ENCODE measurements around the gene EPS8L3. TPM values are rescaled to one million over a fixed set of nuclear protein-coding genes. Genes with fewer than 3 reads are reported as not detected.
"Not testable (repeated sequence)": the region's sequence is repeated elsewhere in the genome, so short reads cannot be mapped to it uniquely, and the experiment has no call there.

Gene EPS8L3
- total RNA-seq, 1 donor, result not detected

DNA sequence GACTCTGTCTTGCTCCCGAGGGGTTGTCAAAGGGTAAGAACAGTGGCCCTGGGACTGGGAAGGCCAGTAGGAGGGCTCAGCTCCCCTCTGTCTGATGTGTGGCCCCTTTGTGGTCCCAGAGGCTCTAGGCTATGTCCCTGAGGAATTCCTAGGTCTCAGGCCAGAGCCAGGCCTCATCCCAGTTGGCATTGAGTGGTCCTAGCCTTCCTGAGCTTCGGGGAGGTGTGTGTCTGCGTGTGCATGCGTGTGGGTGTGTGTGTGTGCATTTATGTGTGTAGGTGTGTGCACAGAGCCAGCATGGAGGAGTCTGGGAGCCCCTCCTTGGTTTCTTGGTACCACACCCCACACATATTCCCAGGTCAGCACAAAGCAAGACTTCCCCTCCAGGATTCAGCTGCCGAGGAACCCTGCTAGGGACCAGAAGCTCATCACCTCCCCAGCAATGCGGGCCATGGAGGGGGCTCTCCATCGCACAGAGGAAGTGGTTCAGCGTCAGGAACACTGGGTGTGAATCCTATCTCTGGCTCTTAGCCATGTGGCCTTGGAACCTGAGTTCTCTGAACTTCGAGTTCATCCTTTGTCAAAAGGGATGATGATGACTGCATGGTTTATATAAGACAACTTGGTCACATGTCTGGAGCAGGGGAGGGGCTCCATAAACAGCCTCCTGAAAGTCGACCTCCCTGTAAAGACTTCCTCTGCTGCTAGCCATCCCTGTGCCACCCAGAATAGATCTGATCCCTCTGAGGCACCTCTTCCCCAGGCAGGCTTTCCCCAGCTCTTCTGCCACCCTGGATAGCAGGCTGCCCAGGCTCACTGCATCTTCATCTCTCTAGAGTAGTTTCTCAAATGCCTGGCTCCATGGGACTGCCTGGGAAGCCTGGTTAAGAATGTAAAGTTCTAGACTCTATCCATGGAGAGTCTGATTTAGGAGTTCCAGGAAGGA, 8.3 kb upstream of the EPS8L3 start:
- no peak for DNase-seq (ENCODE audit: low read depth)
- no peak overlapping the region for H3K4me3 ChIP-seq (ENCODE audit: low read depth, low read length)
- TF ChIP-seq, protein P1, sequence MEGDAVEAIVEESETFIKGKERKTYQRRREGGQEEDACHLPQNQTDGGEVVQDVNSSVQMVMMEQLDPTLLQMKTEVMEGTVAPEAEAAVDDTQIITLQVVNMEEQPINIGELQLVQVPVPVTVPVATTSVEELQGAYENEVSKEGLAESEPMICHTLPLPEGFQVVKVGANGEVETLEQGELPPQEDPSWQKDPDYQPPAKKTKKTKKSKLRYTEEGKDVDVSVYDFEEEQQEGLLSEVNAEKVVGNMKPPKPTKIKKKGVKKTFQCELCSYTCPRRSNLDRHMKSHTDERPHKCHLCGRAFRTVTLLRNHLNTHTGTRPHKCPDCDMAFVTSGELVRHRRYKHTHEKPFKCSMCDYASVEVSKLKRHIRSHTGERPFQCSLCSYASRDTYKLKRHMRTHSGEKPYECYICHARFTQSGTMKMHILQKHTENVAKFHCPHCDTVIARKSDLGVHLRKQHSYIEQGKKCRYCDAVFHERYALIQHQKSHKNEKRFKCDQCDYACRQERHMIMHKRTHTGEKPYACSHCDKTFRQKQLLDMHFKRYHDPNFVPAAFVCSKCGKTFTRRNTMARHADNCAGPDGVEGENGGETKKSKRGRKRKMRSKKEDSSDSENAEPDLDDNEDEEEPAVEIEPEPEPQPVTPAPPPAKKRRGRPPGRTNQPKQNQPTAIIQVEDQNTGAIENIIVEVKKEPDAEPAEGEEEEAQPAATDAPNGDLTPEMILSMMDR (IDR thresholded peaks at IDR 0.05; ENCODE audit: insufficient read depth, low read depth, low read length), result no peak

GRCh38 chr1:109770331-109771095, 6.8 kb upstream of the EPS8L3 start:
- DNase-seq (ENCODE audit: low read depth), result no peak
- TF ChIP-seq, protein P1 (IDR thresholded peaks at IDR 0.05; ENCODE audit: insufficient read depth, low read depth, low read length), result no peak
- H3K4me3 ChIP-seq (ENCODE audit: low read depth, low read length), result no peak overlapping the region

DNA sequence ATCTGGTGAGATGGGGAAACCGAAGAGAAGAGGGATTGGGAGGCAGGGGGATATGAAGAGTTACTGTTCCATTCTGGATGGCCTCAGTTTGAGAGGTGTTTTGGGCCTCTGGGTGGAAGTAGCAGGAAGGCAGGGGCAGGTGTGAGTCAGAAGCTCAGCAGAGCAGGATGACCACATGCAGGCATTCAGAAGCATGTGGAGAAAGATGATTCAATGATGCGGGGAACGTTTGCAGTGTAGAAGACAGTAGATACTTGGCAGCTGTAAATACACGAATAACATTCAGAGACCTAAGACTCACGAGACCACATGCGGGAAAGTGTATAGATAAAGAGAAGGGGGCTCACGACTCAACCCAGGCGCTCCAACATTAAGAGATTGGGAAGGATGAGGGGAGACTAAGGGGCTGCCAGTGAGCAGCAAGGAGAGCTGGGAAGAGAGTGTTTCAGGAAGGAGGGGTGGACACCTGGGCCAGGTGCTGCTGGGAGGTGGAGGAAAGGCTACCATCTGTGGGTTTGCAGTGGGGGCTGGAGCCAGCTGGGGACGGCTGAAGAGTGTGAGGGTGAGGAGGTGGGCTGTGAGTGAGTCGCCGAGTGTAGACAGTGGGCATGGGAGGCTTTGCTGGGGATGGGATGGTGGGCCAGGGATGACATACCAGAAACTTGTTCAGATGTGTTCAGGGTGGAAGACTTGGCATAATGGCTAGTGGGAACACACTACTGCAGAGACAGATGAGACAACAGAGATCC, 5.8 kb upstream of the EPS8L3 start:
- DNase-seq (ENCODE audit: low read depth), result peak; percentile 28

GRCh38 chr1:109768820-109769219, 5.1 kb upstream of the EPS8L3 start:
- DNase-seq (ENCODE audit: low read depth), result no peak
- TF ChIP-seq, protein P1 (IDR thresholded peaks at IDR 0.05; ENCODE audit: insufficient read depth, low read depth, low read length), result no peak
- no peak overlapping the region for H3K4me3 ChIP-seq (ENCODE audit: low read depth, low read length)

More for the DNA sequence above, 5.8 kb upstream of the EPS8L3 start:
- TF ChIP-seq, protein P1 (IDR thresholded peaks at IDR 0.05; ENCODE audit: insufficient read depth, low read depth, low read length), result no peak
- H3K4me3 ChIP-seq (ENCODE audit: low read depth, low read length), result no peak overlapping the region

- H3K4me3 ChIP-seq (ENCODE audit: low read depth, low read length), result no peak overlapping the region
- DNase-seq (ENCODE audit: low read depth), result no peak
- TF ChIP-seq, protein P1 (IDR thresholded peaks at IDR 0.05; ENCODE audit: insufficient read depth, low read depth, low read length), result no peak
These were observed 4.6 kb upstream of the EPS8L3 start for GRCh38 chr1:109768335-109768650.

GRCh38 chr1:109767637-109768334, 4.1 kb upstream of the EPS8L3 start:
- TF ChIP-seq, protein P1 (IDR thresholded peaks at IDR 0.05; ENCODE audit: insufficient read depth, low read depth, low read length), result no peak
- no peak for DNase-seq (ENCODE audit: low read depth)
- no peak overlapping the region for H3K4me3 ChIP-seq (ENCODE audit: low read depth, low read length)

DNA sequence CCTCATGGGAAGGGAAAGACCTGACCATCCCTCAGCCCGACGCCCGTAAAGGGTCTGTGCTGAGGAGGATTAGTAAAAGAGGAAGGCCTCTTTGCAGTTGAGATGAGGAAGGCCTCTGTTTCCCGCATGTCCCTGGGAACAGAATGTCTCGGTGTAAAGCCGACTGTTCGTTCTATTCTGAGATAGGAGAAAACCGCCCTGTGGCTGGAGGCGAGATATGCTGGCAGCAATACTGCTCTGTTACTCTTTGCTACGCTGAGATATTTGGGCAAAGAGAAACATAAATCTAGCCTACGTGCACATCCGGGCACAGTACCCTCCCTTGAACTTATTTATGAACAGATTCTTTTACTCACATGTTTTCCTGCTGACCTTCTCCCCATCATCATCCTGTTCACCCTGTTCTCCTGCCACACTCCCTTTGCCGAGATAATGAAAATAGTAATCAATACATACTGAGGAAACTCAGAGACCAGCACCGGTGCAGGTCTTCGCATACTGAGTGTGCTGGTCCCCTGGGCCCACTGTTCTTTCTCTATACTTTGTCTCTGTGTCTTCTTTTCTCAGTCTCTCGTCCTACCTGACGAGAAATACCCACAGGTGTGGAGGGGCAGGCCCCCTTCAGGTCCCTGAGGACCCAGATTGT, 3.4 kb upstream of the EPS8L3 start:
- H3K4me3 ChIP-seq (ENCODE audit: low read depth, low read length), result not testable (repeated sequence)
- peak; percentile 14 for DNase-seq (ENCODE audit: low read depth)

Data from fibroblast of villous mesenchyme (primary cell).